ENCODE data around the gene OSBP.

The OSBP gene

DNA sequence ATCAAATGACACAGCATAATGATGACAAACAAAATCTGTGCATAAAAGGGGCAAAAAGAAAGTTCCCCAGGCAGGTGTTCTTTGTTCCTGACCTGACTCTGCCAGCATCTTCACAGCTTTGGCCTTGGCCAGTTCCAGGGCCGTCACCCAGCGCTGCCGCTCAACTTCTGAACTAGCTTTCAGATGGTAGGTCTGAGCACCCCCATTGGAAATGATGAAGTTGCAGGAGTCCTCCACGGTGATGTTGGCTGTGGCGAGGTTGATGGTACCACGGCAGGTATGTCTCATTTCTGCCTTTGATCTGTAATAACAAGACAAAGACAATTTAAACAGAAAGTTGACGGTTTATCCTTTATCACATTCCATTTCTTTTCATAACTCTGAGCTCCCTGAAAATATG, 5.3 kb downstream of the OSBP start:
- no peak overlapping the region for H2AFZ ChIP-seq (ENCODE audit: low read depth, low read length)
- H3K36me3 ChIP-seq (ENCODE audit: control insufficient read depth in 1 of 2, insufficient read depth in 2 of 2, low read depth in 1 of 2, low read length in 2 of 2): peaks cover 23 to 64% of the 10 kb centered on the region in 2 experiments
- no peak overlapping the region for H2BK5ac ChIP-seq (ENCODE audit: low read depth, low read length, poor library complexity, severe bottlenecking)
- H3K23ac ChIP-seq (ENCODE audit: low read length in 2 of 2): no peak overlapping the region
- no peak overlapping the region for H3K14ac ChIP-seq (ENCODE audit: low read length in 2 of 2)
- no peak overlapping the region for H3K4me2 ChIP-seq (ENCODE audit: low read length, poor library complexity, severe bottlenecking)
- H3K9me3 ChIP-seq (ENCODE audit: control insufficient read depth, low read length): no peaks in the 10 kb centered on the region
- no peaks in the 10 kb centered on the region for H3K27me3 ChIP-seq (ENCODE audit: control insufficient read depth in 1 of 2, insufficient read depth in 1 of 2, low read length in 2 of 2)
- H3K79me1 ChIP-seq (replicated peaks; ENCODE audit: low read length, poor library complexity, severe bottlenecking): peaks cover 26% of the 10 kb centered on the region
- no peak overlapping the region for H2BK12ac ChIP-seq (ENCODE audit: low read length in 2 of 2)
- H2BK120ac ChIP-seq (ENCODE audit: low read depth, low read length): no peak overlapping the region
- H3K4me1 ChIP-seq (ENCODE audit: control insufficient read depth, insufficient read depth, low read depth, low read length): peaks cover 5% of the 10 kb centered on the region
- no peak overlapping the region for H3K27ac ChIP-seq (ENCODE audit: low read length, poor library complexity, severe bottlenecking)
- H3K4ac ChIP-seq (ENCODE audit: low read depth in 1 of 2, low read length in 2 of 2): no peak overlapping the region
- no peak overlapping the region for H3K9ac ChIP-seq (ENCODE audit: low read length)
- H4K91ac ChIP-seq (ENCODE audit: low read length): no peak overlapping the region
- H4K8ac ChIP-seq (ENCODE audit: low read length): no peak overlapping the region
- 96% methylated on average over 7 of the region's 7 CpGs for WGBS
- no peak overlapping the region for H2AK5ac ChIP-seq (ENCODE audit: low read length, severe bottlenecking)
- DNase-seq: no peak
- H2BK15ac ChIP-seq (ENCODE audit: low read depth, poor library complexity, severe bottlenecking): no peak overlapping the region
- H3K18ac ChIP-seq (ENCODE audit: low read depth in 1 of 2, low read length in 2 of 2): no peak overlapping the region
- H3K4me3 ChIP-seq (ENCODE audit: insufficient read depth in 1 of 2, low read depth in 1 of 2, low read length in 2 of 2): no peak overlapping the region

DNA sequence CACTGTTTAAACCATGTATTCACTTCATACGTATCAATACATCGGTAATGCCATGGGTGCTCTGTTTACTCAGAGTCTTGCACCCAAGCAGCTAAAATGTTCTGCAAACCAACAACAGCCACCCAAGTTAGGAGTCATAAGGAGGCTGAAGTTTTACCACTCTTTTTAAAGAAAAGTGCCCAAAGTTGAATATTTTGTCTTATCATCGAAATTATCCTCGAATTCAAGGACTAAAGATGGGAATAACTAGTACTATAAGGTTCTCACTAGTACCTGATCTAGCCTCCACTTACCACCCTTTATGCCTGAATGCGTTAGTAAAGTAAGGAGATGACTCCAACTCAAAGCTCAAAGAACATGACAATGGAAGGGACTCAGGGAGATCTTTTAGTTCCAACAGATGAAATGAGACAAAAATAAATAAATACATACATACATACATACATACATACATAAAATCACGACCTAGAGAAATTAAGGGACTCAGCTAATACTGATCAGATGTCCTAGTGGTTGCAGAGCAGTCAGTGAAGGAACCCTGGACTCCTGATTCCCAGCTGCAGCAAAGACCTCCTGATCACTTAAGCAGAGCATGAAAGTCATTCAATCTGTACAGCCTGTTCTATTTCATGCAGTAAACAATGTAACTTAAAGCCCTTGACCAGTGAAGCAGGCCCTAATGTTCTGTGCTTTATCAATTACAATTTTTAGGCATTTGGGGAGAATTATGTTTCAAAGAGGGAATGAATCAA, 7.7 kb downstream of the OSBP start:
- no peak overlapping the region for H2BK15ac ChIP-seq (ENCODE audit: low read depth, poor library complexity, severe bottlenecking)
- no peak overlapping the region for H2AK5ac ChIP-seq (ENCODE audit: low read length, severe bottlenecking)
- peaks cover 36 to 80% of the 10 kb centered on the region in 2 experiments for H3K36me3 ChIP-seq (ENCODE audit: control insufficient read depth in 1 of 2, insufficient read depth in 2 of 2, low read depth in 1 of 2, low read length in 2 of 2)
- no peak overlapping the region for H4K8ac ChIP-seq (ENCODE audit: low read length)
- no peak overlapping the region for H3K4ac ChIP-seq (ENCODE audit: low read depth in 1 of 2, low read length in 2 of 2)
- H3K27ac ChIP-seq (ENCODE audit: low read length, poor library complexity, severe bottlenecking): no peak overlapping the region
- no peak overlapping the region for H2BK12ac ChIP-seq (ENCODE audit: low read length in 2 of 2)
- no peak overlapping the region for H3K4me2 ChIP-seq (ENCODE audit: low read length, poor library complexity, severe bottlenecking)
- H2BK5ac ChIP-seq (ENCODE audit: low read depth, low read length, poor library complexity, severe bottlenecking): no peak overlapping the region
- no peak overlapping the region for H2AFZ ChIP-seq (ENCODE audit: low read depth, low read length)
- H3K9ac ChIP-seq (ENCODE audit: low read length): no peak overlapping the region
- H3K14ac ChIP-seq (ENCODE audit: low read length in 2 of 2): no peak overlapping the region
- no peak overlapping the region for H3K23ac ChIP-seq (ENCODE audit: low read length in 2 of 2)
- peaks cover 34% of the 10 kb centered on the region for H3K79me1 ChIP-seq (replicated peaks; ENCODE audit: low read length, poor library complexity, severe bottlenecking)
- peaks cover 2% of the 10 kb centered on the region for H3K4me1 ChIP-seq (ENCODE audit: control insufficient read depth, insufficient read depth, low read depth, low read length)
- no peaks in the 10 kb centered on the region for H3K27me3 ChIP-seq (ENCODE audit: control insufficient read depth in 1 of 2, insufficient read depth in 1 of 2, low read length in 2 of 2)
- no peak for DNase-seq
- no peak overlapping the region for H3K4me3 ChIP-seq (ENCODE audit: insufficient read depth in 1 of 2, low read depth in 1 of 2, low read length in 2 of 2)
- no peak overlapping the region for H4K91ac ChIP-seq (ENCODE audit: low read length)
- 100% methylated on average over 6 of the region's 6 CpGs for WGBS
- H3K9me3 ChIP-seq (ENCODE audit: control insufficient read depth, low read length): no peaks in the 10 kb centered on the region
- no peak overlapping the region for H2BK120ac ChIP-seq (ENCODE audit: low read depth, low read length)
- no peak overlapping the region for H3K18ac ChIP-seq (ENCODE audit: low read depth in 1 of 2, low read length in 2 of 2)

GRCh38 chr11:59602432-59602831, 13.1 kb downstream of the OSBP start:
- H2AFZ ChIP-seq (ENCODE audit: low read depth, low read length): no peak overlapping the region
- 94% methylated on average over 6 of the region's 6 CpGs for WGBS

DNA sequence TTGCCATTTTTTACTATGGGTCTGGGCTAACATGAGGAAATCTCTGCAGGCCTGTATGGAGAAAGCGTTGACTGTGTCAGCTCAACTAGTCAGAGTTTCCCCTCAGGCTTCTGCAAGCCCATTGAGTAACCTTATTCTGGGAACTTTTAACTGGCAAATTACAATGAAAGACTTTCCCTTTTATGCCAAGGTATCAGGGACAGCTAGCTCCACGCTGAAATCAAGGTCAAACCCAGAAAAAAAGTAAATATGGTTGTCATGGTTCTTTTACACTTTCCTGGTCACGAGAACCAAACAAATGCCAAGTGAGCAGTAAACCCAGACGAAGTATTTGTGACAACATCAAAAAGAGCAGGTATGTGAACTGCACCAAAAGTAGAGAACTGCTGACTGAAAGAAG, 13.8 kb downstream of the OSBP start:
- no peaks in the 10 kb centered on the region for H3K9me3 ChIP-seq (ENCODE audit: control insufficient read depth, low read length)
- H3K36me3 ChIP-seq (ENCODE audit: control insufficient read depth in 1 of 2, insufficient read depth in 2 of 2, low read depth in 1 of 2, low read length in 2 of 2): peaks cover 52 to 97% of the 10 kb centered on the region in 2 experiments
- no peaks in the 10 kb centered on the region for H3K4me1 ChIP-seq (ENCODE audit: control insufficient read depth, insufficient read depth, low read depth, low read length)
- no peak overlapping the region for H2AK5ac ChIP-seq (ENCODE audit: low read length, severe bottlenecking)
- no peak overlapping the region for H4K91ac ChIP-seq (ENCODE audit: low read length)
- DNase-seq: no peak
- no peak overlapping the region for H2AFZ ChIP-seq (ENCODE audit: low read depth, low read length)
- H3K27ac ChIP-seq (ENCODE audit: low read length, poor library complexity, severe bottlenecking): no peak overlapping the region
- no peak overlapping the region for H4K8ac ChIP-seq (ENCODE audit: low read length)
- 93% methylated on average over 4 of the region's 4 CpGs for WGBS
- H3K14ac ChIP-seq (ENCODE audit: low read length in 2 of 2): no peak overlapping the region
- H3K79me1 ChIP-seq (replicated peaks; ENCODE audit: low read length, poor library complexity, severe bottlenecking): peaks cover 38% of the 10 kb centered on the region
- no peak overlapping the region for H3K4me3 ChIP-seq (ENCODE audit: insufficient read depth in 1 of 2, low read depth in 1 of 2, low read length in 2 of 2)
- H3K27me3 ChIP-seq (ENCODE audit: control insufficient read depth in 1 of 2, insufficient read depth in 1 of 2, low read length in 2 of 2): no peaks in the 10 kb centered on the region
- no peak overlapping the region for H3K4me2 ChIP-seq (ENCODE audit: low read length, poor library complexity, severe bottlenecking)
- no peak overlapping the region for H3K18ac ChIP-seq (ENCODE audit: low read depth in 1 of 2, low read length in 2 of 2)
- H3K4ac ChIP-seq (ENCODE audit: low read depth in 1 of 2, low read length in 2 of 2): no peak overlapping the region
- no peak overlapping the region for H2BK120ac ChIP-seq (ENCODE audit: low read depth, low read length)
- no peak overlapping the region for H2BK12ac ChIP-seq (ENCODE audit: low read length in 2 of 2)
- no peak overlapping the region for H3K23ac ChIP-seq (ENCODE audit: low read length in 2 of 2)
- H2BK15ac ChIP-seq (ENCODE audit: low read depth, poor library complexity, severe bottlenecking): no peak overlapping the region
- H2BK5ac ChIP-seq (ENCODE audit: low read depth, low read length, poor library complexity, severe bottlenecking): no peak overlapping the region
- H3K9ac ChIP-seq (ENCODE audit: low read length): no peak overlapping the region

More at GRCh38 chr11:59602432-59602831, 13.1 kb downstream of the OSBP start:
- no peak overlapping the region for H2BK12ac ChIP-seq (ENCODE audit: low read length in 2 of 2)
- H3K27me3 ChIP-seq (ENCODE audit: control insufficient read depth in 1 of 2, insufficient read depth in 1 of 2, low read length in 2 of 2): no peaks in the 10 kb centered on the region
- no peak overlapping the region for H3K18ac ChIP-seq (ENCODE audit: low read depth in 1 of 2, low read length in 2 of 2)
- no peak overlapping the region for H2BK120ac ChIP-seq (ENCODE audit: low read depth, low read length)
- H3K9me3 ChIP-seq (ENCODE audit: control insufficient read depth, low read length): no peaks in the 10 kb centered on the region
- H3K79me1 ChIP-seq (replicated peaks; ENCODE audit: low read length, poor library complexity, severe bottlenecking): peaks cover 37% of the 10 kb centered on the region
- no peaks in the 10 kb centered on the region for H3K4me1 ChIP-seq (ENCODE audit: control insufficient read depth, insufficient read depth, low read depth, low read length)
- no peak overlapping the region for H3K4me2 ChIP-seq (ENCODE audit: low read length, poor library complexity, severe bottlenecking)
- H2BK15ac ChIP-seq (ENCODE audit: low read depth, poor library complexity, severe bottlenecking): no peak overlapping the region
- no peak overlapping the region for H4K91ac ChIP-seq (ENCODE audit: low read length)
- no peak overlapping the region for H3K4me3 ChIP-seq (ENCODE audit: insufficient read depth in 1 of 2, low read depth in 1 of 2, low read length in 2 of 2)
- H2BK5ac ChIP-seq (ENCODE audit: low read depth, low read length, poor library complexity, severe bottlenecking): no peak overlapping the region
- H3K14ac ChIP-seq (ENCODE audit: low read length in 2 of 2): no peak overlapping the region
- H4K8ac ChIP-seq (ENCODE audit: low read length): no peak overlapping the region
- no peak overlapping the region for H3K9ac ChIP-seq (ENCODE audit: low read length)
- H3K23ac ChIP-seq (ENCODE audit: low read length in 2 of 2): no peak overlapping the region
- no peak for DNase-seq
- H2AK5ac ChIP-seq (ENCODE audit: low read length, severe bottlenecking): no peak overlapping the region
- H3K27ac ChIP-seq (ENCODE audit: low read length, poor library complexity, severe bottlenecking): no peak overlapping the region
- H3K36me3 ChIP-seq (ENCODE audit: control insufficient read depth in 1 of 2, insufficient read depth in 2 of 2, low read depth in 1 of 2, low read length in 2 of 2): peaks cover 49 to 97% of the 10 kb centered on the region in 2 experiments
- no peak overlapping the region for H3K4ac ChIP-seq (ENCODE audit: low read depth in 1 of 2, low read length in 2 of 2)

Data from mesenchymal stem cell (in vitro differentiated cells and primary cell).